ENCODE data around the gene SRRM3. TPM values are rescaled to one million over a fixed set of nuclear protein-coding genes. Genes with fewer than 3 reads are reported as not detected.

SRRM3 gene
- total RNA-seq, 2 experiments from 2014 or later: not detected

- Histone ChIP-seq H4K20me1 (ENCODE audit: insufficient read depth, low read length) (no peaks in the 10 kb centered on the region), H3K79me2 (ENCODE audit: insufficient read depth, low read depth, low read length) (no peaks in the 10 kb centered on the region), H3K9me3 (ENCODE audit: low read length) (no peaks in the 10 kb centered on the region), H3K27ac (ENCODE audit: low read depth, low read length, poor library complexity, severe bottlenecking) (no peak overlapping the region), H3K4me1 (ENCODE audit: insufficient read depth, low read length, poor library complexity, severe bottlenecking) (no peaks in the 10 kb centered on the region), H2AFZ (ENCODE audit: low read length) (no peak overlapping the region), H3K4me2 (ENCODE audit: low read length) (no peak overlapping the region), H3K36me3 (ENCODE audit: insufficient read depth, low read length) (no peaks in the 10 kb centered on the region), H3K9me2 (ENCODE audit: insufficient read depth, low read length) (no peaks in the 10 kb centered on the region), H3K4me3 (ENCODE audit: low read depth, low read length, poor library complexity, severe bottlenecking) (no peak overlapping the region)
- TF ChIP-seq EZH2phosphoT487 (IDR thresholded peaks at IDR 0.05; ENCODE audit: borderline replicate concordance, low read depth, low read length) (no peak), CTCF (conservative IDR thresholded peaks at IDR 0.05; ENCODE audit: low read length) (no peak)
- intact Hi-C loops (cut with micrococcal nuclease; ENCODE audit: unreplicated experiment): no loop called here
- BruUV-seq (replicated peaks): no TSS peak
- DNase-seq (ENCODE audit: low spot score): no peak
- CTCF ChIA-PET (ENCODE audit: unreplicated experiment): interaction anchor here (0.6 kb wide), 1 partner anchor 22 kb away, joined by 4 read pairs; no protein-coding TSS in a partner anchor
- POLR2A ChIA-PET: interaction anchor here (0.6 kb wide), 1 partner anchor 55 kb away, joined by 3 read pairs; no protein-coding TSS in a partner anchor
Measured at GRCh38 chr7:76283254-76284159, 81.8 kb downstream of the SRRM3 start.

- ChIA-PET CTCF (ENCODE audit: unreplicated experiment) (no interaction called here), POLR2A (no interaction called here)
- Histone ChIP-seq H2AFZ (ENCODE audit: low read length) (no peak overlapping the region), H3K79me2 (ENCODE audit: insufficient read depth, low read depth, low read length) (no peaks in the 10 kb centered on the region), H3K4me3 (ENCODE audit: low read depth, low read length, poor library complexity, severe bottlenecking) (no peak overlapping the region), H3K9me3 (ENCODE audit: low read length) (no peaks in the 10 kb centered on the region), H3K9me2 (ENCODE audit: insufficient read depth, low read length) (no peaks in the 10 kb centered on the region), H4K20me1 (ENCODE audit: insufficient read depth, low read length) (no peaks in the 10 kb centered on the region), H3K27ac (ENCODE audit: low read depth, low read length, poor library complexity, severe bottlenecking) (no peak overlapping the region), H3K36me3 (ENCODE audit: insufficient read depth, low read length) (no peaks in the 10 kb centered on the region), H3K4me2 (ENCODE audit: low read length) (no peak overlapping the region), H3K4me1 (ENCODE audit: insufficient read depth, low read length, poor library complexity, severe bottlenecking) (no peaks in the 10 kb centered on the region)
- BruUV-seq (replicated peaks): no TSS peak
- TF ChIP-seq EZH2phosphoT487 (IDR thresholded peaks at IDR 0.05; ENCODE audit: borderline replicate concordance, low read depth, low read length) (no peak), CTCF (conservative IDR thresholded peaks at IDR 0.05; ENCODE audit: low read length) (no peak)
- DNase-seq (ENCODE audit: low spot score): no peak
- intact Hi-C loops (cut with micrococcal nuclease; ENCODE audit: unreplicated experiment): no loop called here
Measured at GRCh38 chr7:76285604-76286374, 84.1 kb downstream of the SRRM3 start.
